Endothelial cell (in vitro differentiated cells): ENCODE results near the gene HTATIP2. TPM values are rescaled to one million over a fixed set of nuclear protein-coding genes. Genes with fewer than 3 reads are reported as not detected.
"Not testable (repeated sequence)": the region's sequence is repeated elsewhere in the genome, so short reads cannot be mapped to it uniquely, and the experiment has no call there.

Source experiments
- DNase-seq: peaks from one replicate; pipeline ENCODE4 v3.0.0; 2021; ENCODE audit warnings: low spot score
- H3K27ac Mint-ChIP-seq: one replicate; pipeline ENCODE4 v1.8.0; 2021; ENCODE audit warnings: mixed read lengths, inconsistent platforms; ENCODE audit not compliant: unreplicated experiment
- H3K27me3 Mint-ChIP-seq: one replicate; pipeline ENCODE4 v1.8.0; 2021; ENCODE audit warnings: mild to moderate bottlenecking, moderate library complexity, mixed read lengths, inconsistent platforms; ENCODE audit not compliant: unreplicated experiment
- H3K36me3 Mint-ChIP-seq: one replicate; pipeline ENCODE4 v1.8.0; 2021; ENCODE audit warnings: mild to moderate bottlenecking, low read depth, mixed read lengths, inconsistent platforms; ENCODE audit not compliant: unreplicated experiment
- H3K4me1 Mint-ChIP-seq: one replicate; pipeline ENCODE4 v1.8.0; 2021; ENCODE audit warnings: mild to moderate bottlenecking, mixed read lengths, inconsistent platforms; ENCODE audit not compliant: unreplicated experiment
- H3K4me3 Mint-ChIP-seq: one replicate; pipeline ENCODE4 v1.8.0; 2021; ENCODE audit warnings: mild to moderate bottlenecking, mixed read lengths, inconsistent platforms; ENCODE audit not compliant: unreplicated experiment
- H3K9me3 Mint-ChIP-seq: one replicate; pipeline ENCODE4 v1.8.0; 2021; ENCODE audit warnings: mixed read lengths, inconsistent platforms; ENCODE audit not compliant: unreplicated experiment
- CTCF ChIP-seq: fragments of 200-600 bp; sonication (generic); IDR thresholded peaks from one replicate; pipeline ENCODE4 v1.5.0; 2021; ENCODE audit warnings: antibody characterized with exemption; ENCODE audit not compliant: unreplicated experiment
- total RNA-seq: library from RNA; stranded (reverse); fragmentation: NEBNext Ultra II Directional; extraction: Animal tissue kit (Norgen Biotek cat#: 25700); gene quantifications from one replicate; pipeline ENCODE4 v1.2.1, GENCODE V29; 2021; ENCODE audit not compliant: unreplicated experiment

The HTATIP2 gene
- total RNA-seq, 1 donor from 2014 or later = 18.1 TPM

GRCh38 chr11:20363149-20363499 lies 390 bp upstream of the HTATIP2 start:
- Mint-ChIP-seq H3K36me3 (no peaks in the 10 kb centered on the region), H3K27me3 (no peaks in the 10 kb centered on the region), H3K4me1 (peaks cover 15% of the 10 kb centered on the region), H3K9me3 (no peaks in the 10 kb centered on the region), H3K4me3 (peak overlapping the region; percentile 64), H3K27ac (no peak overlapping the region)
- no peak for DNase-seq
- TF ChIP-seq CTCF = no peak

GRCh38 chr11:20364341-20364792 lies 853 bp downstream of the HTATIP2 start:
- H3K4me1 Mint-ChIP-seq = peaks cover 15% of the 10 kb centered on the region
- no peak overlapping the region for H3K27ac Mint-ChIP-seq
- H3K4me3 Mint-ChIP-seq = peak overlapping the region; percentile 74

GRCh38 chr11:20365465-20365864 lies 2.0 kb downstream of the HTATIP2 start:
- H3K27ac Mint-ChIP-seq, H3K9me3 Mint-ChIP-seq, DNase-seq, H3K27me3 Mint-ChIP-seq, H3K36me3 Mint-ChIP-seq, H3K4me3 Mint-ChIP-seq: not testable (repeated sequence)
- peaks cover 15% of the 10 kb centered on the region for H3K4me1 Mint-ChIP-seq

More at GRCh38 chr11:20364341-20364792, 853 bp downstream of the HTATIP2 start:
- H3K27me3 Mint-ChIP-seq = no peaks in the 10 kb centered on the region
- TF ChIP-seq CTCF = no peak
- no peak for DNase-seq
- no peaks in the 10 kb centered on the region for H3K36me3 Mint-ChIP-seq
- no peaks in the 10 kb centered on the region for H3K9me3 Mint-ChIP-seq

- Mint-ChIP-seq H3K27ac (no peak overlapping the region), H3K4me3 (no peak overlapping the region)
- TF ChIP-seq CTCF = no peak
These were observed 3.9 kb downstream of the HTATIP2 start for GRCh38 chr11:20367313-20367948.

GRCh38 chr11:20368438-20368837 lies 4.9 kb downstream of the HTATIP2 start:
- no peak for TF ChIP-seq CTCF
- no peaks in the 10 kb centered on the region for H3K9me3 Mint-ChIP-seq
- no peak overlapping the region for H3K27ac Mint-ChIP-seq
- no peaks in the 10 kb centered on the region for H3K36me3 Mint-ChIP-seq
- H3K4me3 Mint-ChIP-seq = no peak overlapping the region
- no peaks in the 10 kb centered on the region for H3K27me3 Mint-ChIP-seq
- DNase-seq = no peak
- H3K4me1 Mint-ChIP-seq = peaks cover 6% of the 10 kb centered on the region

More at GRCh38 chr11:20367313-20367948, 3.9 kb downstream of the HTATIP2 start:
- Mint-ChIP-seq H3K4me1 (peaks cover 12% of the 10 kb centered on the region), H3K36me3 (no peaks in the 10 kb centered on the region), H3K9me3 (no peaks in the 10 kb centered on the region), H3K27me3 (no peaks in the 10 kb centered on the region)
- DNase-seq = no peak
